ENCODE measurements around the gene C19orf38. TPM values are rescaled to one million over a fixed set of nuclear protein-coding genes. Genes with fewer than 3 reads are reported as not detected.

C19orf38 gene
- total and polyA plus RNA-seq, 9 of the 15 experiments (the other 6 are each of a cell fraction or from before 2014, with no cell fraction given) = 0.14 to 0.18 TPM; not detected in 7

GRCh38 chr19:10836479-10837330, 11.5 kb upstream of the C19orf38 start (continued):
- no peak for TF ChIP-seq PRPF4 (IDR thresholded peaks at IDR 0.05; ENCODE audit: insufficient read depth, low read depth, low read length, poor library complexity, severe bottlenecking)
- peak; percentile 8; the same call in 1 of the 2 replicates for TF ChIP-seq ID3 (CRISPR knock-in tag; IDR thresholded peaks at IDR 0.05)
- TF ChIP-seq ID3 (tag; IDR thresholded peaks at IDR 0.05) = peak; percentile 97
- TF ChIP-seq POLR2H (tag; IDR thresholded peaks at IDR 0.05; ENCODE audit: low read depth) = no peak; the same call in 1 of the 2 replicates
- no peak for TF ChIP-seq DLX4 (CRISPR knock-in tag; IDR thresholded peaks at IDR 0.05)
- no peak for TF ChIP-seq STAT5B (CRISPR knock-in tag; IDR thresholded peaks at IDR 0.05)
- TF ChIP-seq HLTF (IDR thresholded peaks at IDR 0.05) = peak; percentile 77; the same call in 1 of the 2 replicates
- TF ChIP-seq GABPA (tag; conservative IDR thresholded peaks at IDR 0.05; ENCODE audit: low read depth) = peak; percentile 4; the same call in 1 of the 2 replicates
- TF ChIP-seq ZNF140 (CRISPR knock-in tag; IDR thresholded peaks at IDR 0.05) = 0 out of 2 replicates have a peak, but pooled peaks have one; percentile 60
- TF ChIP-seq TARDBP (IDR thresholded peaks at IDR 0.05) = peak; percentile 66; the same call in 1 of the 2 replicates
- TF ChIP-seq ZBTB40 (IDR thresholded peaks at IDR 0.05) = no peak; the same call in 1 of the 2 replicates
- TF ChIP-seq ZBTB40 (CRISPR knock-in tag; IDR thresholded peaks at IDR 0.05) = peak; percentile 73
- TF ChIP-seq ETS2 (tag; IDR thresholded peaks at IDR 0.05; ENCODE audit: borderline replicate concordance, poor library complexity, severe bottlenecking) = peak; percentile 73
- 0 out of 2 replicates have a peak, but pooled peaks have one; percentile 20 for TF ChIP-seq MED1 (CRISPR knock-in tag; IDR thresholded peaks at IDR 0.05; ENCODE audit: borderline replicate concordance)
- no peak for TF ChIP-seq SETDB1 (IDR thresholded peaks at IDR 0.05; ENCODE audit: low read length)
- no peak for TF ChIP-seq ZNF3 (CRISPR knock-in tag; IDR thresholded peaks at IDR 0.05)
- no peak for TF ChIP-seq SP2 (IDR thresholded peaks at IDR 0.05; ENCODE audit: extremely low read depth, low read depth, low read length, poor library complexity, severe bottlenecking)

All from K562 (cell line).